GM12878 (cell line): Measurements from ENCODE around the gene CASS4. TPM values are rescaled to one million over a fixed set of nuclear protein-coding genes. Genes with fewer than 3 reads are reported as not detected.

ENCODE experiments used
- ATAC-seq: fragments of 200-7000 bp; cut with Tn5 transposase; 3 replicates; pipeline ENCODE4 v1.9.1; 2020; ENCODE audit warnings: mild to moderate bottlenecking, moderate library complexity
- BruUV-seq: library from RNA; stranded (reverse); fragments of 400-500 nt; replicated peaks from 2 replicates; lab custom pipeline; 2021; lab: Mats Ljungman, UMichigan
- CTCF ChIA-PET: fragments of 300-600 bp; sonication (Branson Sonifier 250); formaldehyde crosslinking; extraction: SDS; loops from one replicate; lab custom pipeline; 2021; ENCODE audit warnings: inconsistent platforms; lab: Yijun Ruan, JAX
- POLR2A ChIA-PET: fragments of 350-600 bp; formaldehyde crosslinking; extraction: SDS; loops from one replicate; lab custom pipeline; 2021; ENCODE audit warnings: inconsistent platforms; lab: Charles Lee
- RAD21 ChIA-PET: fragments of 300-600 bp; sonication (Branson Sonifier 250); formaldehyde crosslinking; loops from one replicate; lab custom pipeline; 2023; ENCODE audit warnings: antibody characterized with exemption; ENCODE audit not compliant: unreplicated experiment; lab: Charles Lee
- SMC1A ChIA-PET: fragments of 300-600 bp; sonication (Branson Sonifier 250); formaldehyde crosslinking; loops from one replicate; lab custom pipeline; 2023; ENCODE audit not compliant: unreplicated experiment, uncharacterized antibody; lab: Charles Lee
- DNase-seq: peaks from one replicate; pipeline ENCODE4 v3.0.0-alpha.2; 2011; ENCODE audit warnings: low read depth, low spot score
- FAIRE-seq: peaks from 3 replicates; lab custom pipeline; 2011; peaks lifted over from hg19 to GRCh38; lab: Jason Lieb, UNC
- H2AFZ ChIP-seq: 2 replicates; pipeline ENCODE4 v1.6.0; 2011; ENCODE audit warnings: low read depth, low read length, control low read depth; ENCODE audit not compliant: control insufficient read depth
- H3K27ac ChIP-seq: 2 replicates; pipeline ENCODE4 v1.5.1; 2011; ENCODE audit warnings: control low read depth; ENCODE audit not compliant: control insufficient read depth, insufficient read depth
- H3K27me3 ChIP-seq, 2 experiments: replicated peaks in 1 of 2; 2 replicates each; pipeline versions ENCODE4 v1.6.0 to v1.6.1; 2011; ENCODE audit warnings: low read length in 1 of 2; ENCODE audit not compliant: control insufficient read depth in 2 of 2, insufficient read depth in 2 of 2
- H3K36me3 ChIP-seq, 2 experiments: 2 replicates each; pipeline ENCODE4 v1.5.1; 2011; ENCODE audit warnings: low read length in 1 of 2; ENCODE audit not compliant: control insufficient read depth in 2 of 2, insufficient read depth in 2 of 2
- H3K4me1 ChIP-seq: 2 replicates; pipeline ENCODE4 v1.6.1; 2011; ENCODE audit warnings: mild to moderate bottlenecking, low read length, moderate library complexity, mixed read lengths; ENCODE audit not compliant: control insufficient read depth, insufficient read depth
- H3K4me2 ChIP-seq: 2 replicates; pipeline ENCODE4 v1.6.0; 2011; ENCODE audit warnings: control low read depth; ENCODE audit not compliant: control insufficient read depth, insufficient read depth
- H3K4me3 ChIP-seq: fragments of 200-600 bp; sonication (generic); 2 replicates; pipeline ENCODE4 v1.5.1; 2016
- H3K79me2 ChIP-seq: 2 replicates; pipeline ENCODE4 v1.6.0; 2011; ENCODE audit warnings: low read length; ENCODE audit not compliant: control insufficient read depth, insufficient read depth
- H3K9ac ChIP-seq: 2 replicates; pipeline ENCODE4 v1.8.0; 2011; ENCODE audit warnings: low read length, control low read depth, mixed read lengths; ENCODE audit not compliant: control insufficient read depth, insufficient read depth
- H3K9me3 ChIP-seq: replicated peaks from 3 replicates; pipeline ENCODE4 v1.5.1; 2011; ENCODE audit warnings: mild to moderate bottlenecking, low read length; ENCODE audit not compliant: control insufficient read depth, insufficient read depth
- H4K20me1 ChIP-seq: 2 replicates; pipeline ENCODE4 v1.6.0; 2011; ENCODE audit not compliant: control insufficient read depth, insufficient read depth
- ATF7 ChIP-seq: fragments of 450-650 bp; IDR thresholded peaks from 2 replicates; pipeline ENCODE4 v1.6.1; 2016; ENCODE audit warnings: low read depth, mild to moderate bottlenecking
- BCL11A ChIP-seq: IDR thresholded peaks from 2 replicates; pipeline ENCODE4 v1.6.1; 2011; ENCODE audit warnings: low read depth, low read length
- DPF2 ChIP-seq: fragments of 450-650 bp; IDR thresholded peaks from 2 replicates; pipeline ENCODE4 v1.6.1; 2017; ENCODE audit warnings: mild to moderate bottlenecking
- EED ChIP-seq: sonication (generic); IDR thresholded peaks from 2 replicates; pipeline ENCODE4 v1.6.1; 2016; ENCODE audit warnings: antibody characterized with exemption, low read depth
- HDGF ChIP-seq: fragments of 450-650 bp; IDR thresholded peaks from 2 replicates; pipeline ENCODE4 v1.6.1; 2016; ENCODE audit warnings: antibody characterized with exemption
- IKZF1 ChIP-seq: fragments of 450-650 bp; conservative IDR thresholded peaks from 2 replicates; pipeline ENCODE4 v1.6.1; 2017; ENCODE audit warnings: antibody characterized with exemption, mild to moderate bottlenecking
- MYB ChIP-seq: fragments of 150-350 bp; IDR thresholded peaks from 2 replicates; pipeline ENCODE4 v1.6.1; 2014; ENCODE audit warnings: mild to moderate bottlenecking, low read depth, low read length, borderline replicate concordance
- PBX3 ChIP-seq: IDR thresholded peaks from 2 replicates; pipeline ENCODE4 v1.6.1; 2011; ENCODE audit warnings: mild to moderate bottlenecking, low read depth, low read length, moderate library complexity; ENCODE audit not compliant: insufficient replicate concordance
- POU2F2 ChIP-seq: IDR thresholded peaks from 3 replicates; pipeline ENCODE4 v1.6.1; 2011; ENCODE audit warnings: low read depth, mild to moderate bottlenecking, low read length, borderline replicate concordance
- RAD51 ChIP-seq: fragments of 450-650 bp; IDR thresholded peaks from 2 replicates; pipeline ENCODE4 v1.6.1; 2016; ENCODE audit warnings: moderate library complexity, mild to moderate bottlenecking, inconsistent platforms
- RBBP5 ChIP-seq: fragments of 200-600 bp; sonication (generic); conservative IDR thresholded peaks from 2 replicates; pipeline ENCODE4 v1.6.1; 2016
- SIN3A ChIP-seq: IDR thresholded peaks from 2 replicates; pipeline ENCODE4 v1.6.1; 2012; ENCODE audit warnings: low read depth, low read length, improper control_type of control experiment
- SPI1 ChIP-seq: IDR thresholded peaks from 2 replicates; pipeline ENCODE4 v1.6.1; 2011; ENCODE audit warnings: low read depth, mild to moderate bottlenecking, low read length, moderate library complexity, borderline replicate concordance; ENCODE audit not compliant: insufficient read depth
- TAF1 ChIP-seq: IDR thresholded peaks from 2 replicates; pipeline ENCODE4 v1.6.1; 2011; ENCODE audit warnings: mild to moderate bottlenecking, low read depth, low read length, borderline replicate concordance
- WRNIP1 ChIP-seq: IDR thresholded peaks from 2 replicates; pipeline ENCODE4 v1.6.1; 2011; ENCODE audit warnings: low read depth, low read length, improper control_type of control experiment, borderline replicate concordance
- ZBED1 ChIP-seq: IDR thresholded peaks from 2 replicates; pipeline ENCODE4 v1.6.1; 2016; ENCODE audit warnings: borderline replicate concordance
- ZBTB33 ChIP-seq: fragments of 450-650 bp; IDR thresholded peaks from 2 replicates; pipeline ENCODE4 v1.6.1; 2017; ENCODE audit warnings: mild to moderate bottlenecking
- ZNF217 ChIP-seq: fragments of 450-650 bp; IDR thresholded peaks from 2 replicates; pipeline ENCODE4 v1.6.1; 2017; ENCODE audit warnings: antibody characterized with exemption, mild to moderate bottlenecking
- ZNF384 ChIP-seq: IDR thresholded peaks from 2 replicates; pipeline ENCODE4 v1.6.1; 2012; ENCODE audit warnings: low read depth, mild to moderate bottlenecking, low read length, improper control_type of control experiment, borderline replicate concordance
- ZSCAN29 ChIP-seq: fragments of 450-650 bp; IDR thresholded peaks from 2 replicates; pipeline ENCODE4 v1.6.1; 2017; ENCODE audit warnings: mild to moderate bottlenecking, moderate library complexity
- WGBS: methylation state at CpG from one replicate; pipeline ENCODE4 v1.1.6; 2016; ENCODE audit warnings: low lambda C conversion rate; ENCODE audit not compliant: insufficient replicate concordance, insufficient coverage; ENCODE audit errors: missing lambda C conversion rate; 5-methylcytosine and 5-hydroxymethylcytosine counted together
- in situ Hi-C: fragments of 300-500 bp; cut with MboI; formaldehyde crosslinking; loops from 9 replicates; pipeline ENCODE4 v1.14.3; 2018; ENCODE audit warnings: mixed read lengths
- intact Hi-C: fragments of 100-400 bp; cut with micrococcal nuclease; formaldehyde crosslinking; loops from one replicate; pipeline ENCODE4 v1.14.2; 2022; ENCODE audit not compliant: unreplicated experiment
- polyA plus RNA-seq, 11 experiments: library from polyadenylated mRNA; depleted of rRNA in 4 of 11; unstranded in 6 of 11; stranded (reverse) in 5 of 11; fragments of >200 nt; fragmentation: Nextera tagmentation in 4 of 11; fragmentation: Illumina TruSeq in 1 of 11; extraction: Ambion mirVana in 4 of 11; extraction: Trizol in 1 of 11; gene quantifications; 1 replicate in 1 of 11; 2 replicates in 10 of 11; pipeline versions ENCODE4 v1.2.1 to v1.2.3, GENCODE V29; 2011 to 2016; ENCODE audit warnings: inconsistent platforms in 2 of 11, missing spikeins in 2 of 11, low read depth in 1 of 11
- total RNA-seq, 4 experiments: library from RNA; depleted of rRNA in 3 of 4; stranded (reverse); fragments of >200 nt in 3 of 4; fragmentation: Illumina TruSeq in 1 of 4; extraction: Trizol in 1 of 4; gene quantifications; 2 replicates each; pipeline versions ENCODE4 v1.2.1 to v1.2.3, GENCODE V29; 2013 to 2021

Gene CASS4
- total and polyA plus RNA-seq, 10 of the 15 experiments (the other 5 are each of a cell fraction or from before 2014, with no cell fraction given): 0.04 to 0.24 (median 0.11) TPM; not detected in 1

DNA sequence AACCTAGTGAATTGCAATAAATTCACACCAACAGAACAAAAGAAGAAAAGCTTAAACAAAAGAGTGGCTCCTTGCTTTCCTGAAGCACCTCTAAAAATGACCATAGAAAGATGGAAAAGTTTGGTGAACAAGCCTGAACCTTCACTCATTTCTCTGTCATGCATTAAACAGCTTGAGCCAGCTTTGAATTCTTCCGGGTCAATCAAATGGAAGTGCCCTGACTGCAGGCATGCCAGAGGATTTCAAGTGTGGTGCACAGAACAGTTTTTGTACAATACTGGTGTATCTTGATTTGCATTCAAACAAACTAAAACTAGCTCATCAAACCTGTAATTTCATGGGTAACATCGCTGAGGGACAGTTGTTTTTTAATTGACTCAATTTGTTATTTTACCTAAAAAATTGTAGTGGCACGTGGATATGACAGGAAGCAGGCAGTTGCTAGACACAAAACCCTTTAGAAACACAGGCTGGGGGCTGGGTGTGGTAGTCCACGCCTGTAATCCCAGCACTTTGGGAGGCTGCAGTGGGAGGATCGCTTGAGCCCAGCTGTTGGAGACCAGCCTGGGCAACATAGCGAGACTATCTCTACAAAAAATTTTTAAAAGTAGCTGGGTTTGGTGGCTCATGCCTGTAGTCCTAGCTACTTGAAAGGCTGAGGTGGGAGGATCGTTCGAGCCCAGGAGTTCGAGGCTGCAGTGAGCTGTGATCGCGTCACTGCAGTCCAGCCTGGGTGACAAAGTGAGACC is 9.1 kb downstream of the CASS4 start:
- H3K9me3 ChIP-seq: no peaks in the 10 kb centered on the region
- no peak overlapping the region for H2AFZ ChIP-seq
- intact Hi-C loops: no loop called here
- ChIA-PET RAD21 (interaction anchor here (1.6 kb wide), 1 partner anchor 24 kb away, joined by 3 read pairs; no protein-coding TSS in a partner anchor), SMC1A (interaction anchor here (1.7 to 1.8 kb wide), 2 partner anchors 9 to 42 kb away, joined by 5 to 6 read pairs; partner anchors contain the start of gene CASS4), CTCF (interaction anchor here (0.9 to 1.9 kb wide), 2 partner anchors 33 to 45 kb away, joined by 3 to 5 read pairs; no protein-coding TSS in a partner anchor), POLR2A (no interaction called here)
- ATAC-seq: no peak
- no peak for FAIRE-seq
- H3K36me3 ChIP-seq: no peaks in the 10 kb centered on the region
- H3K4me3 ChIP-seq: no peak overlapping the region
- 75% methylated on average over 11 of the region's 11 CpGs for WGBS
- TF ChIP-seq WRNIP1 (no peak), RAD51 (no peak), ZSCAN29 (no peak), SPI1 (no peak), MYB (no peak), ZBTB33 (no peak), IKZF1 (no peak), ZNF217 (no peak), ZNF384 (no peak), PBX3 (no peak), HDGF (no peak), ZBED1 (no peak), TAF1 (no peak), RBBP5 (no peak), ATF7 (no peak), SIN3A (no peak), DPF2 (no peak), EED (no peak), POU2F2 (no peak), BCL11A (no peak)
- in situ Hi-C loops: no loop called here
- H3K9ac ChIP-seq: no peak overlapping the region
- H4K20me1 ChIP-seq: no peaks in the 10 kb centered on the region
- DNase-seq: no peak
- H3K79me2 ChIP-seq: no peaks in the 10 kb centered on the region
- no peaks in the 10 kb centered on the region for H3K27me3 ChIP-seq
- H3K4me1 ChIP-seq: peaks cover 4% of the 10 kb centered on the region
- H3K27ac ChIP-seq: no peak overlapping the region
- no TSS peak for BruUV-seq
- no peak overlapping the region for H3K4me2 ChIP-seq
